Activated naive CD8-positive, alpha-beta T cell (primary cell): ENCODE results near the gene CEP131.

Experiments used
- H3K27ac Mint-ChIP-seq: one replicate; pipeline ENCODE4 v1.8.0; 2021; ENCODE audit warnings: mixed read lengths
- H3K27me3 Mint-ChIP-seq: one replicate; pipeline ENCODE4 v1.8.0; 2021; ENCODE audit warnings: mixed read lengths
- H3K36me3 Mint-ChIP-seq: one replicate; pipeline ENCODE4 v1.8.0; 2021; ENCODE audit warnings: mixed read lengths
- H3K4me1 Mint-ChIP-seq: one replicate; pipeline ENCODE4 v1.8.0; 2021; ENCODE audit warnings: low read depth, mixed read lengths
- H3K4me3 Mint-ChIP-seq: one replicate; pipeline ENCODE4 v1.8.0; 2021; ENCODE audit warnings: mild to moderate bottlenecking, mixed read lengths
- H3K9me3 Mint-ChIP-seq: one replicate; pipeline ENCODE4 v1.8.0; 2021; ENCODE audit warnings: low read depth, mixed read lengths

CEP131 gene

DNA sequence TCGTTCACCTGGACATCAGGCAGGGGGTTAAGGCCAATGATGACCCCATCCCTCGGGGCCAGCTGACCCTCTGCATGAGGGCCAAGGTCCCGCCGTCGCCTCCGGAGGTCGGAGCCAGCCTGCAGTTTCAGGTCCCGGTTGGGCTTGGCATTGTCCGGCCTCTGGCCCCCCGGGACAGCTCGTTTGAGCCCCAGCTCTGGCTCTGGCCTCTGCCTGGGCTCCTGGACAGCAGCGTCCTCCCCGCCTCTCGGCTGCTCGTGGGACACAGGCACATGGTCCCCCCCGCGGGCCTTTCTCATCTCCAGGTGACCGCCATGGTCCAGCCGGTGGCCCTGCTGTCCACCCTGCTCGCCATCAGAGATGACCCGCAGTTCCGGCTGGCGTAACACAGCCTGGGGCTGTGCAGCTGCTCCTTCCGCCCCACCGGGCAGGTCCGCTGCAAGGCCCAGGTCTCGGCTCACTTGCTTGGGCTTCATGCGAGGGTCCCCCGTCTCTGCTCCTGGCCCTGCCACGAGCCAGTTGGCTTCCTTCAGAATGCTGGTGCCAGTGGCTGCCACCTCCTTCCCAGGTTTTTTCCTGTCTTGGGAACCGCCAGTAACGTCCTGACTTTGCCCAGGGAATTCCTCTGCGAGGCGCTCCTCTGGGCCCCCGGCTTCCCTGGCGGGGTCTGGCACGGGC is 23.0 kb upstream of the CEP131 start:
- Mint-ChIP-seq H3K9me3 (no peaks in the 10 kb centered on the region), H3K27me3 (no peaks in the 10 kb centered on the region), H3K4me1 (peaks cover 9% of the 10 kb centered on the region), H3K27ac (no peak overlapping the region), H3K4me3 (no peak overlapping the region), H3K36me3 (peaks cover 2% of the 10 kb centered on the region)

DNA sequence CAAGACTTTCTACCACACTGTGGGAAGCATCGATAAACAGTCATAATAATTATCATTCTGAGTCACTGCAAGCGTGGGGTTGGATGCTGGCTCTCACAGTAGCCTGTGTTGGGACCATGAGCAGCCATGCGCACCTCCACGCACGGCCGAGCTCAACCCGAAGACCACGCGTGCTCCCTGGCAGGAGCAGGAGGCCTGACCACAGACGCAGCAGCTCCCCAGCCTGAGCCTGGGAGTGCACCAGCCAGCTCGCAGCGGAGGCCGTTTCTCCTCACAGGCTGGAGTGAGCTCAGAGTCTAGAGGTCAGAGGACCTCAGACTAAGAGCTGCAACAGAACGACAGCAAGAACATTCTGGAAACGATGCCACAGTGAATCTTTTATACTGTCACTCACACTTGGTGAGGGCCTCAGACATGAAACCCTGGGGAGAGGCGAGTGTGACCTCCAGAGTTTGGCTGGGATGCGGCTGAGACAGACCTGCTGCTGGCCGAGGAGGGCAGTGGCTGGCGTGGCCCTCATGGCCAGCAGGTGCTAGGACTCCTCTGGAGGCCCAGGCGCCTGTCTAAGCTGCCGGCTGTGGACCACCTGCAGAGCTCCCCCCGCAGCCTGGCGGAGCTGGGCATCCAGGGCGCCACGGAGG is 22.4 kb upstream of the CEP131 start:
- Mint-ChIP-seq H3K9me3 (no peaks in the 10 kb centered on the region), H3K27ac (no peak overlapping the region)

DNA sequence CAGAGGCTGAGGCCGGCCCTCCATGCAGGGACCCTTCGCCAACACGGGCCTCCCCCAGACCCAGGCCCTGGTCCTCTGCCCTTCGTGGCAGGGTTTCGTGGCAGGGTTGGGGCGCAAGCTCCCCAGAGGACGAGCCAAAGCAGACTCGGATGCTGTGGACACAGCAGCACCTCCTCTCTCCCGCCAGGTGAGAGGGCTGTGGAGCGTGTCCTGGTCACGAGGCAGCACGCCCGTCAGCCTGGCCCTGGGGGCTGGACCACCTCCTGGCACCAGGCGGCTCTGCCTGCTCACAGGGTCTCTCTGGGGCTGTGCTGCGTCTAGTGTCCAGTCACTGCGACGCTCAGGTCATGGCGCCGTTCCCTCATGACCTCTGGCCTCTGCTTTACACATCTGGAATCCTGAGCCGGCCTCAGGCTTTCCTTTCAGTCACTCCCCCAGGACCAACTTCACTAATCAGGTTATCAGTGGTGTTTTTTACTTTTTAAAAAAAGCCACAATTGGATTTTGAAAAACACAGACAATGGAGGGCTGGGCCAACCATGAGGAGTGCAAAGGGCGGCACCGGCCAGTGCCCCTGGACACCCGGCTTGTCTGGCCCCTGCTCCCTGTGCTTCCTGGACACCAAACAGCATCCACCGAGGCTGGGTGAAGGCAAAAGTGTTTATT is 21.7 kb upstream of the CEP131 start:
- Mint-ChIP-seq H3K9me3 (no peaks in the 10 kb centered on the region), H3K36me3 (peaks cover 4% of the 10 kb centered on the region), H3K4me1 (peaks cover 14% of the 10 kb centered on the region), H3K27ac (no peak overlapping the region), H3K4me3 (no peak overlapping the region), H3K27me3 (no peaks in the 10 kb centered on the region)

More for the DNA sequence above, 22.4 kb upstream of the CEP131 start:
- Mint-ChIP-seq H3K27me3 (no peaks in the 10 kb centered on the region), H3K36me3 (peaks cover 2% of the 10 kb centered on the region), H3K4me1 (peaks cover 12% of the 10 kb centered on the region), H3K4me3 (no peak overlapping the region)

DNA sequence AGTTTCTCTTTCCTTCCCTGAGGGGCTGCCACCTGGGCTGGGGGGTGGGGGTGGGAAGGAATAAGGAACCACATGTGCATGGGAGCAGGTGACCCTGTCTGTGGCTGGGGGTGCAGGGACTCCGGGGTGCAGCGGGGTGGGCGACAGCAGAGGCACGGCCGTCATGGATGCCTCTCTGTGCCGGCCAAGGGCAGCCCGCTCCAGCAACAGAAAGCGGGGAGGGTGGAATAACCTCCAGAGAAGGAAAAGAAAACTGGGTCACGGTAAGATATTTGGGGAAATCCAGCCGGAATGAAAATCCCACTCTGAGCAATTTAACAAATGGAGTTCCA is 20.5 kb upstream of the CEP131 start:
- Mint-ChIP-seq H3K27ac (no peak overlapping the region), H3K4me3 (no peak overlapping the region), H3K27me3 (no peaks in the 10 kb centered on the region), H3K36me3 (peaks cover 4% of the 10 kb centered on the region), H3K9me3 (no peaks in the 10 kb centered on the region), H3K4me1 (peaks cover 15% of the 10 kb centered on the region)

DNA sequence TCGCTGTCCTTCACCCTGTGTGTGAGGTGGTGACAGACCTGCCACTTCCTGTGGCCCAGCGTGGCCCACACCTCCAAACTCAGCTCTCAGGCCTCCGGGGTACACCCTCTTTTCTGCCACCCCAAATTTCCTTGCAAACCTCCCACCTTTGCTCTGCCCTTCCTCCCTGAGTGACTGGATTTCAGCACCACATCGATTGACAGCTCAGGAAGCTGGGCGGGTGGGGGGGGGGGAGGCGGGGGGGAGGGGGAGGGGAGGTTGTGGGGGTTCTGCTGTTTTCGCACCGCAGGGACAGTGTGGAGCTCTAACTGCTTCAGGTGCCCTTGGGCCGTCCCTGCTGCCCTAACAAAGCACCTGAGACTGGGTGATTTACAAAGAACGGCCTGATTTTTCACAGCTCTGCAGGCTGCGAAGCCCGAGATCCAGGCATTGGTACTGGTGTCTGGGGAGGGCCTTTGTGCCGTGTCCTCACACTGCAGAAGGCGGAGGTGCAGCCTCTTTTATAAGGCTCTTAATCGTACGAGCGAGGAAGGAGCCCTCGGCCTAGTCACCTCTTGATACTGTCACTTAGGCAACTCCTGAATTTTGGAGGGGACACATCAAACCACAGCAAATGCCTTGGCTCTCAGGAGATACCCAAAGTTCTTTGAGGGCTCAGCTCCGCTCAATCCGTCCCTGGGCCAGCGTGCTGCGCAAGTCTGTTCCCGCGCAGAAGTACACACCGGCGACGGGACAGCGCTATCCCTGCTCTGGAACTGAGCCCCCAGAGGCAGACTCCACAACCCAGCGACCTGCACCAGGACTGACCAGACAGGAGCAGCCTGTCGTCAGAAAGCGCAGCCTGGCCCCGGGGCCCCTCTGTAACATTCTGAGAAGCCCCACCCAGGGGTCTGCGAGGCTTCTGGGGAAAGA is 19.9 kb upstream of the CEP131 start:
- peak overlapping the region; percentile 47 for H3K4me3 Mint-ChIP-seq
- H3K4me1 Mint-ChIP-seq, result peaks cover 20% of the 10 kb centered on the region
- H3K9me3 Mint-ChIP-seq, result no peaks in the 10 kb centered on the region
- peak overlapping the region; percentile 79 for H3K27ac Mint-ChIP-seq
- no peaks in the 10 kb centered on the region for H3K27me3 Mint-ChIP-seq
- peaks cover 4% of the 10 kb centered on the region for H3K36me3 Mint-ChIP-seq

DNA sequence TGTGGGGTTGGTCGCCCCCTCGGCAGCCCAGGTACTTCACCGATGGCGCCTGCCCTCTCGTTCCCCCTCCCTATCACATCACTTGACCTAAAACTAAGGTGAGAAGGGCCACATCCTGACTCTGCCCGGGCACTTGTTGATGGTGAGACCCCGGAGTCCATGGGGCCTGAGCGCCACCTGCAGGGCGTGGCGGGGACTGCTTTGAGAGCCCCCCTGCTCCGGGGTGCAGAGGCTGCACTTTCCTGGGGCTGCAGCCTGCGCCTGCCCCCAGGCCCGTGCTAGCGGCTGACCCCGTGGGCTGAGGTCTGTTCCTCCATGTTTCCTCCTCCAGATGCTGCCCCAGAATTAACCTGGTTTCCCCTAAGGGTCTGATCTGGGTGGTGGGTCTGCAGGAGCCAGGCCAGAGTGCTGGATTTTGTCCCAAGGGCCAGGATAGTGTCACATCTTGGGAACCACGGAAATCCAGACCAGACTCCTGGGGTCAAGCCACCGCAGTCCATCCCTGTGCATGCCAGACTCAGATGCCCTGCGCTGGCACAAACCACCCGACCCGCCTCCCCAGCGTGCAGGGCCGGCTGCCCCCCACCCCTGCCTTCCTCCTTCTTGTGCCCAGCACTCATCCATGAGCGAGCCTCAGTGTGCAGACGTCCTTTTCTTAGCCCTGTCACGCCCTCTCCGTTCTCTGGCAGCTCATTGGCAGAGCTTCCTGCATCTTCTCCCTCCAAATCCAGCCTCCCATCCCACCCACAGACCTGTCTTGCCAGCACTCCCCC is 19.1 kb upstream of the CEP131 start:
- no peaks in the 10 kb centered on the region for H3K9me3 Mint-ChIP-seq
- peaks cover 4% of the 10 kb centered on the region for H3K36me3 Mint-ChIP-seq
- no peaks in the 10 kb centered on the region for H3K27me3 Mint-ChIP-seq
- H3K4me1 Mint-ChIP-seq, result peaks cover 25% of the 10 kb centered on the region
- peak overlapping the region; percentile 94 for H3K4me3 Mint-ChIP-seq
- H3K27ac Mint-ChIP-seq, result peak overlapping the region; percentile 79

DNA sequence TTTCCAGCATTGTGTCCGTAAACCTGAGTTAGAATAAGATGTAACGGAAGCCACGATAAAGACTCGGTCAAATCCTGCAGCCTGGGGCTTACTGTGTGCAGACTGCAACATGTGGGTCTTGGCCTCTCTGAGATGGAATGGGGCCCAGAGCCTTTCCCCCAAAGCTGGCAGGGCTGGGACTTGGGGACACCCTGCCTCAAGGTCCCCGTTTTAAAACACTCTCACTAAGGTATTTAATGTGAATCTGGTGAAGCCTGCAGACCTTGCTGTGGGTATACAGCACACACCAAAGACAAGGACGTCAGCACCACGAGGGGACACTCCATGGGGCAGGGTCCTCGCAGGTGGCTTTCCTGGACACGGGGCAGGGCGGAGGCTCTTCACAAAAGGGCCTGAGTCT is 18.4 kb upstream of the CEP131 start:
- no peaks in the 10 kb centered on the region for H3K27me3 Mint-ChIP-seq
- H3K4me1 Mint-ChIP-seq, result peaks cover 26% of the 10 kb centered on the region
- peak overlapping the region; percentile 94 for H3K4me3 Mint-ChIP-seq
- H3K36me3 Mint-ChIP-seq, result peaks cover 4% of the 10 kb centered on the region
- H3K9me3 Mint-ChIP-seq, result no peaks in the 10 kb centered on the region
- no peak overlapping the region for H3K27ac Mint-ChIP-seq

DNA sequence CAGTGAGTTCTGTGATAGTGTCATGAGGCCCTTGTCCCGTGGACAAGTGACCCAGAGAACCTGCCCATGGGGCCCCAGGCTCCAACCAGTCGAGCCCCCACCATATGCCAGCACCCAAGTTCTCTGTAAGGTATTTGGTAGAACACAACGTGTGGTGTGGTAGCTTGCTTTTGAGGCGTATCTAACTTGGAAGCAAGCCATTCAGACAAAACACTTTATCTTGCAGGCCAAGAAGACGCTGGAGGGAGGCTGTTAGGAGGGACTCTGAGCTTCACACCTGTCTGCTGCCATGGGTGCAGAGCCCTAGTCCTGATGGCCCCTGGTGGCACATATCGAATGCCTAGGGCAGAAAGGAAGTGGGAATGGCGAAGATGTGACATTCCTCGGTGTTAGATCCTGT is 18.0 kb upstream of the CEP131 start:
- peaks cover 4% of the 10 kb centered on the region for H3K36me3 Mint-ChIP-seq
- no peaks in the 10 kb centered on the region for H3K27me3 Mint-ChIP-seq
- H3K9me3 Mint-ChIP-seq, result no peaks in the 10 kb centered on the region
- peak overlapping the region; percentile 94 for H3K4me3 Mint-ChIP-seq
- peaks cover 28% of the 10 kb centered on the region for H3K4me1 Mint-ChIP-seq
- H3K27ac Mint-ChIP-seq, result peak overlapping the region; percentile 50

DNA sequence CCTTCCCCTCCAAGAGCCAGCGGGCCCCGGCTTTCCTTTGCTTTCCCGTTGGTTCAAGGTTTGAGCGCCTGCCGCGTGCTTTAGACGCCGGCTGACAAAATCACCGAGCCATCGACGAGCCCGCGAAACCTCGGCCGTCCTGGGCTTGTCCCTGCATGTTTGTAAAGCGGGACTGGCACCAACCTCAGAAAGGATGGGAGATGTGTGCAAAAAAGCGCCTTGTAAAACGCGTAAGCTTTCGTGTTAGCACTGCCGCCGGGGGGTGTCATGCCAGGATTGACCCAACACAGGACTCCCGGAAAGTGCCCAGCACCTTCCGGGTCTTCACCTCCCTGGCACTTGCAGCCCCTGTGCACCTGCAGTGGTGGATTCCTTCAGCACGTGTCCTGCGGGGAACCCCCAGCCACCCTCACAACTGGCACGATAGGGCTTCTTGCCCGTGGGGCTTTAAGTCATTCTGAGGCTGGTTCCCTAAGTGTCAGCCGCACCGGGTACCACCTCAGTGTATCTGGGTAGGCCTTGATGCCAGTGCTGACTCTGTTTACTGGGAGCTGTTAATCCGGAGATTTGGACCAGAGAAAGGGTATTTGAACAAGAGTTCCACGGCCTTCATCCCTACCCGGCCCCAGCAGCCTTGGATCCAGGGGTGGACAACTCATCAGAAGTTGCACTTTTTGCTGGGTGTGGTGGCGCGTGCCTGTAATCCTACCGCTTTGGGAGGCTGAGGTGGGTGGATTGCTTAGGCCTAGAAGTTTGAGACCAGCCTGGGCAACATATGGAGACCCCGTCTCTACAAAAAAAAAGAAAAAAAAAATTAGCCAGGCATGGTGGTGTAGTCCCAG is 17.2 kb upstream of the CEP131 start:
- Mint-ChIP-seq H3K27ac (peak overlapping the region; percentile 95), H3K4me3 (peak overlapping the region; percentile 94), H3K27me3 (no peaks in the 10 kb centered on the region), H3K36me3 (peaks cover 4% of the 10 kb centered on the region), H3K9me3 (no peaks in the 10 kb centered on the region), H3K4me1 (peaks cover 29% of the 10 kb centered on the region)

DNA sequence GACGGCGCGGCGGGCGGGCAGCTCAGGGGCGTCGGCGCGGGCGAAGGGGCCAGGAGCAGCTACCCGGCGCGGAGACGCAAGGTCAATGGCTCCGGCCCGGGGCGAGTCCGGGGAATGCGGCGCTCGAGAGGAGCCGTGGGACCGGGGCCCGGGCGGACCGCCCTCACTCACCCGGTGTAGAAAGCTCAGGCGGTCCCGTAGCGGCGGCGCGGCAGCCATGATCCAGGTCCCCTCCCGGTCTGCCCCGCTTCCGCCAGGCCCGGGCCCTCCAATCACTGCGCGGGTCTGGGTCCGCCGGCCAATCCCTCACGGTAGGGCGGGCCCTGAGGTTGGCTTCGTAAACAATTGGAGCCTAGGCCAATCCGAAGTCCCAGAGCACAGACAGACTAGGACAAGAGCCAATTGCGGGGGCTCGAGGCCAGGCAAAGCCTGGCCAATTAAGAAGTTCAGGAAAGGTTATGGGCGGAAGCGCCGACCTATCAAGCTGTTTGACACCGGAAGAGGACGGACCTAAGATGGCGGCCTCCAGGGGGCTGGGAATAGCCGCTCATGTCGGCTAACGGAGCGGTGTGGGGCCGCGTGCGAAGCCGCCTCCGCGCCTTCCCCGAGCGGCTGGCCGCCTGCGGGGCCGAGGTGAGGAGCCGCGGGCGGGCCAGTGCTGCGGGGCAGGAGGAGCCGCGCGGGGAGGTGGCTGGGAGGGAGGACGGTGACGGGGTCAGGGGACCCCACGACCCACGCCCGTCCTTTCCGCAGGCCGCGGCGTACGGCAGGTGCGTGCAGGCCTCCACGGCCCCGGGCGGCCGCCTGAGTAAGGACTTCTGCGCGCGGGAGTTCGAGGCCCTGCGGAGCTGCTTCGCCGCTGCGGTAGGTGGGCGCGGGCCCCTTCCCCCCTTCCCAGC is 16.3 kb upstream of the CEP131 start, which contains the start of the genes NDUFAF8 and TEPSIN:
TSS of gene NDUFAF8 (plus strand) at position 504 of the 899 bp plus-strand sequence. CDS start at position 550, 46 bp downstream.
TSS of gene TEPSIN (minus strand) at position 241 of the 899 bp plus-strand sequence. CDS start at position 219, 22 bp downstream.
- H3K36me3 Mint-ChIP-seq, result peaks cover 4% of the 10 kb centered on the region
- peak within 1 kb of the TSS; percentile 95 for H3K27ac Mint-ChIP-seq
- no peaks in the 10 kb centered on the region for H3K27me3 Mint-ChIP-seq
- no peaks in the 10 kb centered on the region for H3K9me3 Mint-ChIP-seq
- H3K4me1 Mint-ChIP-seq, result peaks cover 33% of the 10 kb centered on the region
- peak within 1 kb of the TSS; percentile 94 for H3K4me3 Mint-ChIP-seq

DNA sequence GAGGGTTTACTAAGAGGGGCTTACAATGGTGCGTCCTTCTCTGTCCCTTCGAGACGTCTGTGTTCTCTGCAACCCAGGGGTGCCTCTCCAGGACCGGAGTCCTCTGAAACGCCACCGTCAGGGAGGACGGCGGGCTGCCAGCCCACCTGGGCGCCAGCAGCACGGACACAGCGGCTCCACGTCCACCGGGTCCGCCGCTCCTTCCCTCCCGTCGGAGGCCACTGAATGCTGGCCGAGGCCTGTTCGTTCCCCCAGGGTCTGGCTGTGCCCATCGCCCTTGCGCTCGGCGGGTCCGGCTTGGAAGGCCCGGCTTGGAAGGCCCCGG is 15.7 kb upstream of the CEP131 start:
- Mint-ChIP-seq H3K4me3 (peak overlapping the region; percentile 85), H3K27ac (no peak overlapping the region), H3K9me3 (no peaks in the 10 kb centered on the region), H3K36me3 (peaks cover 4% of the 10 kb centered on the region), H3K27me3 (no peaks in the 10 kb centered on the region), H3K4me1 (peaks cover 33% of the 10 kb centered on the region)

DNA sequence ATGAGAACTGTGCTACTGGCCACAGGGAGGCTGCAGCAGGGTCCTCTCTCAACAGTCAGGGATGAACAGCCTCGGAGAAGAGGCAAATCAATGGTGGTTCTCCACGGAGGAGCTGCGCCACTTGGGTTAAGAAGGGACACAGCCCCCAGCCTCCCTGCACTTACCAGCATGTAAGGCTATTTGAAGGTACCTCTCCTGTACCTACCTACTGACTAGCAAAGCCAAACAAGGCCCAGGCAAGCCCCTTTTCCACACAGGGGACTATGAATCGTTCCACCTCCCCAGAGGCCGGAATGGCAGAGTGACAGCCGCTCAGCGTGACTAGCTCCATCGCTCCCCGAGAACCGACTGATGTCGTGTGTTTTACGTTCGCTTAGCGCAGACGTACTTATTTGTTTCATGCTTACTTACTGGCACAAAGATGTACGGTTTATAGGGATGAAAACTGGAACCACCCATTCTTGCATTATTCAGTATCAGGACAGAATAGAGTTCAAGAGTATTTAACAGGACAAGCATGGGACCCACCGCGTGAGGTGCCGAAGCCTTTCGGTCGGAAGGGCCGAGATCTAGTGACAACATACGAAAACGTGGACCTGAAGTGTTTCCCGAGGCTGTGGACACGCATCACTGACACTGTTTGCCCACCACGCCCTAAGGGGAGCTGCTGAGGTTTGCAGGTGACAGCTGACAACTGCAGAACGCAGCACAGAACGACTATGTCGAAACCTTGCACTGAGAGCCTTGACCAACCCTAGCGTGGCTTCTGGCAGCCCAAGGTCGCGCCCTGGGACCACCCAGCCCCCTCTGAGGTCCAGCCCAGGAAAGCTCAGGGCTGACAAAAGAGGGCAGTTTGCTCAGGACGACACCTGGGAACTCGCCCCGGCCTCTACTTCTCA is 15.1 kb upstream of the CEP131 start:
- H3K27me3 Mint-ChIP-seq, result no peaks in the 10 kb centered on the region
- H3K9me3 Mint-ChIP-seq, result no peaks in the 10 kb centered on the region
- peak overlapping the region; percentile 34 for H3K27ac Mint-ChIP-seq
- peaks cover 4% of the 10 kb centered on the region for H3K36me3 Mint-ChIP-seq
- H3K4me1 Mint-ChIP-seq, result peaks cover 33% of the 10 kb centered on the region
- H3K4me3 Mint-ChIP-seq, result peak overlapping the region; percentile 85
